Activated CD8-positive, alpha-beta memory T cell treated with anti-CD3 and anti-CD28 coated beads for 36 hours (primary cell): ENCODE measurements around the gene GUCD1. TPM values are rescaled to one million over a fixed set of nuclear protein-coding genes. Genes with fewer than 3 reads are reported as not detected.

Experiments used
- CTCF ChIA-PET: fragments of 350-600 bp; sonication (Branson Sonifier 250); formaldehyde crosslinking; loops from one replicate; lab custom pipeline; 2021; ENCODE audit warnings: antibody characterized with exemption; lab: Charles Lee
- POLR2A ChIA-PET: fragments of 350-600 bp; sonication (Branson Sonifier 250); formaldehyde crosslinking; loops from one replicate; lab custom pipeline; 2021; ENCODE audit warnings: antibody characterized with exemption; lab: Charles Lee
- total RNA-seq, 2 experiments: library from RNA; stranded (reverse); gene quantifications; one replicate each; pipeline ENCODE4 v1.2.3, GENCODE V29; 2021

Gene GUCD1
- total RNA-seq, 2 experiments from 2014 or later, result 116 to 119 TPM

- POLR2A ChIA-PET, result no interaction called here
- CTCF ChIA-PET, result no interaction called here
Observed at GRCh38 chr22:24591286-24591830, 36.4 kb upstream of the GUCD1 start.

GRCh38 chr22:24590596-24591173 is 35.7 kb upstream of the GUCD1 start:
- CTCF ChIA-PET, result no interaction called here

GRCh38 chr22:24589518-24590030 is 34.6 kb upstream of the GUCD1 start:
- ChIA-PET POLR2A (no interaction called here), CTCF (no interaction called here)

More at GRCh38 chr22:24590596-24591173, 35.7 kb upstream of the GUCD1 start:
- POLR2A ChIA-PET, result no interaction called here

- CTCF ChIA-PET, result no interaction called here
- POLR2A ChIA-PET, result no interaction called here
Observed at GRCh38 chr22:24588757-24589481, 34.0 kb upstream of the GUCD1 start.

DNA sequence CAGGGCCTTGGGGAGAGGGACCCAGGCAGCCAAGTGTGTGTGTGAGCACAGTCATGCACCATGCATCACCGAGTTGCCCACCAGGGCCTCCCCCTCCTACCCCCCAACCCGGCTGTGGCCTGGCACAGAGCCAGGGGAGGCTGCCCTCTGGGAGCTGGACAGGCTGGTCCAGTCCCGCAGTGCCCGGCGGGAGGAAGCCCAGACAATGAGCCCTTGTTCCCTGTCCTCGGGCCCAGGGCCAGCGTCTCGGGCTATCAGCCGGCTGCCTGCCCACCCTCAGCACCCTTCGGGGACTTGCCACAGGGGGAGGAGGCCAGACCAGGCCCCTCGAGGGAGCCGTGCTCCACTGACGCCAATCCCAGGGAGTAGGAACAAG is 33.4 kb upstream of the GUCD1 start:
- ChIA-PET CTCF (no interaction called here), POLR2A (no interaction called here)

GRCh38 chr22:24587948-24588347 is 33.0 kb upstream of the GUCD1 start:
- POLR2A ChIA-PET, result no interaction called here

GRCh38 chr22:24587251-24587650 is 32.3 kb upstream of the GUCD1 start:
- ChIA-PET CTCF (no interaction called here), POLR2A (interaction anchor here (0.5 kb wide), 1 partner anchor 17 kb away, joined by 3 read pairs; no protein-coding TSS in a partner anchor)

More at GRCh38 chr22:24587948-24588347, 33.0 kb upstream of the GUCD1 start:
- CTCF ChIA-PET, result no interaction called here

DNA sequence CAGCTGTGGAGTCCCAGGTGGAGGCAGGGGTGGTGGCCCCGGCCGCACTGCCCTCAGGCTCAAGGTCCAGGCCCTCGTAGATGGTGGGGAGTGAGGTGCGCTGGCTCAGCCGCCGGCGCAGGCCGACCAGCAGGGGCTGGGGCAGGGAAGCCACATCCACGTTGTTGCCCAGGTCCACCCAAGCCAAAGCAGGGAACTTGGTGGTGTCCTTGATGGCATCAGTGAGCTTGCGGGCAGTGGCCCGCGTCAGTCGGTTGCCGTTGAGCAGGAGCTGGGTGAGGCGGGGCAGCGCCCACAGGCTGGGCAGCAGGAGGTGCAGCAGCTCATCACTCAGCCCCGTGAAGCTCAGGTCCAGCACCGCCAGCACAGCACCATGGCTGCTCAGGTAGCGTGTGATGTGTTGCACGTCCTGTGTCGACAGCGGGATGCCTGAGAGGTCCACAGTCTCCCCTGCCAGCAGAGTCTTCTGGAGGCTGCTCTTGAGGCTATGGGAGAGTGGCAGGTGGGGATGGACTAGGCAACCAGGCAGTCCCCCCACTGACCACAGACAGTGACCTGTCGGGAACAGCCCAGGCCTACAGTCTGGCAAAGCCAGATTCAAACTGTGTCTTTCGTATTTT is 31.1 kb upstream of the GUCD1 start:
- CTCF ChIA-PET, result no interaction called here
- POLR2A ChIA-PET, result no interaction called here

DNA sequence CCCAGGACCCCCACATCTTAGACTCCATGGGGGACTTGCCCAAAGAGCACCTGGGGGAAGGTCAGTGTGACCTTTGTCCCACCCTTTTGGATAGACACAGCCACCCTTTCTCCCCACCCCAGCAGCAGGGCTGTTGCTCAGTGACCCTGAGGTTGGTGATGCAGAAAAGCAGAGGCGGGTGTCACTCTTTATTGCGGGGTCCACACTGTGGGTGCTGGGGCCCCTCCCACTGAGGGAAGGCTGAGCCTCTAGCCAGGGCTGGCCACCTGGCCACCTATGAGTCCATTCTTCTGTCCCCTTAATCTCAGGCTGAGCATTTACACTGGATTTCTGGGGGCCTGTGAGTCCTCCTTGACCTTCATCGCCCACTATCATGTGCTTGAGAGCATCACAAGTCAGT is 30.5 kb upstream of the GUCD1 start:
- ChIA-PET POLR2A (no interaction called here), CTCF (no interaction called here)

GRCh38 chr22:24584871-24585411 is 30.0 kb upstream of the GUCD1 start:
- POLR2A ChIA-PET, result no interaction called here
- CTCF ChIA-PET, result no interaction called here

DNA sequence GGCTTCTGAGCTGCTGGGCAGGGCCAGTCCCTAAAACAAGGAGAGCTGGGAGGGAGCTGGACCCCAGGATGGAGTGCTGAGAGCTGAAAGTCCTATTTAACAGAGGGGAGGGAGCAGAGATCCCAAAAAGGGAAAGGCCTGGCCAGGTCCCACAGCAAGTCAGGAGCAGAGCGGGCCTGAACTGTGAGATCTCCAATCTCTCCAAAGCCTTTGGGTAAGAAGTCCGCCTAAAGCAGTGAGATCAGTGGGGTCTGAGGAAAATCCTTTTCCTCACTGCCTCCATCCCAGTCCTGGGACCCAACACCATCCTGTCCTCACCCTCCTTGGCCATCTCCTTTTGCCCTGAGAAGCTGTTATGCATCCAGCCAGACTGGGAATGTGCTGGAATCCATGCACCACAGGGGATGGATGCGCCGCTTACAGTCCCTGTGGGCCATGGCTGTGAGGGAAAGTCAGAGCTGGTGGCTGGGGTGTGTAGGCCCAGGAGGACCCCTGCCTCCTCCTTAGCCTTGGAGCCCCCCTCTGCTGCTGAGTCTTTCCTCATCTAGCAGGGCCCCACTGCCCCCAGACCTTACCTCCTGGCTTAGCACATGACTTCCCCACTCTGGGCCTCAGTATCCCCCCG is 29.3 kb upstream of the GUCD1 start:
- POLR2A ChIA-PET, result no interaction called here
- CTCF ChIA-PET, result no interaction called here

DNA sequence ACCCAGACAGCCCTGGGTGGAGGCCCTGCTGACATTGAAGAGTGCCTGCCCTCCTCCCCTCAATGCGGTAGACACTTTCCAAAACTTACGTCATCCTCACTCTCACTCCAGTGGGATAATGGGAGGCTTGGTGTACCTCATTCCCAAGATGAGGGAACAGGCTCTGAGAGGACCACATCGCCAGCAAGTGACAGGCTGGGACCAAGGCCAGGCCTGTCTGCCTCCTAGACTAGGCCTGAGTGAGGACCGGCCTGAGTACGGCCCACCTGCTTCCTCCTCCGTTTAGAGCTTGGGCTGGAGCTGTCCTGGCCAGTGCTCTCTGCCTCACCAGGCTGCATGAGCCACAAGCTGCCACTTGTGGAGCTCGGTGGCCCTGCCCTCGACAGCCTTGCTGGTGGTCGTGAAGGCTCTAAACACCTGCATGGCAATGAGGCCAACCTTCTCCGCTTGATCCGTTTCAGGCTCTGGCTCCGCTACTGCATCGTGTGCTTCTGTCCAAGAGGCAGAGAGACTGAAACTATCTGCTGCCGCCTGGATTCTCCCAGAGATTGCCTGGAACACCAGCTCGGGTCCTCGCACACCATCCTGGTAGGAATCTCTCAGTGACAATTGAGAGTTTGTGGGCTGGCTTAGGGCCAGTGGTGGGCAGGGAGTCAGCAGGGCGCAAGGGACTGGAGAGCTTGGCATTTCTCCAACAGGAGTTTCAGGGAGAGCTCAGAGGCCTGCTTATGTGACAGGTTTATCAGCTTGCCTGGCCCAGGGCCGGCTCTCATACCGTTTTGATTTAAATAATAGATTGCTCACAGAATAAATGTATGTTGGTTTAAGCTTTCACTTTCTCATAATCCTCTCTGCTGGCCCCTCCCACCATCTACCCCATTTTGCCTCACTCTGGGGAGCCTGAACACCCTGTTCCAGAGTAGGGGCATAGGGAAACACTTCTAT is 28.6 kb upstream of the GUCD1 start:
- POLR2A ChIA-PET, result no interaction called here

DNA sequence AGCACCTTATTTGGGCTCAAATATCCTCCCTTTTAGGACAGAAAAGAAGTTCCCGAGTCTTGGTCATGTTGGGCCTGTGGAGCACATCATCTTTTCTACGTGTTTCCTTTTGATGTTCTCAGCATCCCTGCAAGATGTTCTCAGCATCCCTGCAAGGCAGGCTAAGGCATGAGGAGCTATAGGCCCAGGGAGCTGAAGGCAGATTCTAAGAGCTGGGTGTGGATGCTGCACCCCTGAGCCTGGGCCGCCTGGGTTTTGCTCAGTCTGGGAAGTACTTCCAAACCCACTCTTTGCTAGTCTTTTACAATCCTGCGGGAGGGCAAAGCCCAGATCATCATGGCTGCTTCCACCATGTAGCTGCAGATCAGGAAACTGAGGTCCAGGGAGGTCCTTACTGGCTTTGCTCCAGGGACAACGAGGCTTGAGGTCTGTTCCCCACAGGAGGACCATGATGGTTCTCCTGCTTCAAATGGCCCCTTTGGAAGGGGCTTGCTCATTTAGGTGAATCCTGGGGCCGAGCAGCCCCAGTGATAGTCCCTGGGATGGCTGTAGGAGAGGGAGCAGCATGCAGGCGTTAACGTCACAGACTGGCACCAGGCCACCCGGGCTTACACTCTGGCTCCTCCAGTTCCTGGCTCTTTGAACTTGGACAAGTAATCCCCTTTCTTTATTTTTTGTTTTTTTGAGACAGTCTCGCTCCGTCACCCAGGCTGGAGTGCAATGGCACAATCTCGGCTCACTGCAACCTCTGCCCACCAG is 27.3 kb upstream of the GUCD1 start:
- CTCF ChIA-PET, result no interaction called here

More for the DNA sequence above, 28.6 kb upstream of the GUCD1 start:
- CTCF ChIA-PET, result no interaction called here

DNA sequence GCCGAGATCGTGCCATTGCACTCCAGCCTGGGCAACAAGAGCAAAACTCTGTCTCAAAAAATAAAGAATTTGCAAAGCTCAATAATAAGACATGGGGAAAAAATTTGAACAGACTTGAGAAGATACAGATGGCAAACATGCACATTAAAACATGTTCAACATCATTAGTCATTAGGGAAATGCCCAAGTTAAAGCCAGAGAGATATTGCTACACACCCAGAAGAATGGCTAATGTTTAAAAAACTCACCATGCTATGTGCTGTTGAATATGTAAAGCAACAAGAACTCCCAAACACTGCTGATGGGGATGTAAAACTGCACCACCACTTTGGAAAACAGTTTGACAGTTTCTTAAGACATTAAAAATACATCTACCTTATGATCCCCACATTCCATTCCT is 25.3 kb upstream of the GUCD1 start:
- ChIA-PET POLR2A (no interaction called here), CTCF (no interaction called here)

More for the DNA sequence above, 27.3 kb upstream of the GUCD1 start:
- POLR2A ChIA-PET, result no interaction called here

DNA sequence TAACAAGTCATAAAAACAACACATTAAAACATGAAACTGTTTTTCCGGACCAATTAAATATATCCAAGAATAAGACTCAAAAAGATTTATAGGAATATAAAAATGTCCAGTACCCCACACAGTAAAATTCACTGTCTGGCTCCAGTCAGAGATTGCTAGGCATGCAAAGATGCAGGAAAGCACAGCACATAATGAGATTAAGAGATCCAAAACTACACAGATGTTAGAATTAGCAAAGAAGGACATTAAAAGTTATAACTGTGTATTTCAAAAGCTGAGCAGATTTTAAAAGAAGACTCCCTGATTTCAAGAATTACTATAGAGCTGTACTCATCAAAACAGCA is 24.3 kb upstream of the GUCD1 start:
- CTCF ChIA-PET, result no interaction called here

GRCh38 chr22:24578355-24579257 is 23.7 kb upstream of the GUCD1 start:
- CTCF ChIA-PET, result no interaction called here

More for the DNA sequence above, 24.3 kb upstream of the GUCD1 start:
- POLR2A ChIA-PET, result interaction anchor here (0.5 kb wide), 1 partner anchor 691 kb away, joined by 6 read pairs; no protein-coding TSS in a partner anchor

GRCh38 chr22:24576778-24577177 is 21.8 kb upstream of the GUCD1 start:
- CTCF ChIA-PET, result no interaction called here

More at GRCh38 chr22:24578355-24579257, 23.7 kb upstream of the GUCD1 start:
- POLR2A ChIA-PET, result no interaction called here

More at GRCh38 chr22:24576778-24577177, 21.8 kb upstream of the GUCD1 start:
- POLR2A ChIA-PET, result no interaction called here
